GM12878 (cell line): ENCODE results near the gene RHOG. TPM values are rescaled to one million over a fixed set of nuclear protein-coding genes. Genes with fewer than 3 reads are reported as not detected.

Source experiments
- ATAC-seq: fragments of 200-7000 bp; cut with Tn5 transposase; 3 replicates; pipeline ENCODE4 v1.9.1; 2020; ENCODE audit warnings: mild to moderate bottlenecking, moderate library complexity
- BruUV-seq: library from RNA; stranded (reverse); fragments of 400-500 nt; replicated peaks from 2 replicates; lab custom pipeline; 2021; lab: Mats Ljungman, UMichigan
- CTCF ChIA-PET: fragments of 300-600 bp; sonication (Branson Sonifier 250); formaldehyde crosslinking; extraction: SDS; loops from one replicate; lab custom pipeline; 2021; ENCODE audit warnings: inconsistent platforms; lab: Yijun Ruan, JAX
- POLR2A ChIA-PET: fragments of 350-600 bp; formaldehyde crosslinking; extraction: SDS; loops from one replicate; lab custom pipeline; 2021; ENCODE audit warnings: inconsistent platforms; lab: Charles Lee
- RAD21 ChIA-PET: fragments of 300-600 bp; sonication (Branson Sonifier 250); formaldehyde crosslinking; loops from one replicate; lab custom pipeline; 2023; ENCODE audit warnings: antibody characterized with exemption; ENCODE audit not compliant: unreplicated experiment; lab: Charles Lee
- SMC1A ChIA-PET: fragments of 300-600 bp; sonication (Branson Sonifier 250); formaldehyde crosslinking; loops from one replicate; lab custom pipeline; 2023; ENCODE audit not compliant: unreplicated experiment, uncharacterized antibody; lab: Charles Lee
- DNase-seq: peaks from one replicate; pipeline ENCODE4 v3.0.0-alpha.2; 2011; ENCODE audit warnings: low read depth, low spot score
- FAIRE-seq: peaks from 3 replicates; lab custom pipeline; 2011; peaks lifted over from hg19 to GRCh38; lab: Jason Lieb, UNC
- H2AFZ ChIP-seq: 2 replicates; pipeline ENCODE4 v1.6.0; 2011; ENCODE audit warnings: low read depth, low read length, control low read depth; ENCODE audit not compliant: control insufficient read depth
- H3K27ac ChIP-seq: 2 replicates; pipeline ENCODE4 v1.5.1; 2011; ENCODE audit warnings: control low read depth; ENCODE audit not compliant: control insufficient read depth, insufficient read depth
- H3K27me3 ChIP-seq, 2 experiments: replicated peaks in 1 of 2; 2 replicates each; pipeline versions ENCODE4 v1.6.0 to v1.6.1; 2011; ENCODE audit warnings: low read length in 1 of 2; ENCODE audit not compliant: control insufficient read depth in 2 of 2, insufficient read depth in 2 of 2
- H3K36me3 ChIP-seq, 2 experiments: 2 replicates each; pipeline ENCODE4 v1.5.1; 2011; ENCODE audit warnings: low read length in 1 of 2; ENCODE audit not compliant: control insufficient read depth in 2 of 2, insufficient read depth in 2 of 2
- H3K4me1 ChIP-seq: 2 replicates; pipeline ENCODE4 v1.6.1; 2011; ENCODE audit warnings: mild to moderate bottlenecking, low read length, moderate library complexity, mixed read lengths; ENCODE audit not compliant: control insufficient read depth, insufficient read depth
- H3K4me2 ChIP-seq: 2 replicates; pipeline ENCODE4 v1.6.0; 2011; ENCODE audit warnings: control low read depth; ENCODE audit not compliant: control insufficient read depth, insufficient read depth
- H3K4me3 ChIP-seq: fragments of 200-600 bp; sonication (generic); 2 replicates; pipeline ENCODE4 v1.5.1; 2016
- H3K79me2 ChIP-seq: 2 replicates; pipeline ENCODE4 v1.6.0; 2011; ENCODE audit warnings: low read length; ENCODE audit not compliant: control insufficient read depth, insufficient read depth
- H3K9ac ChIP-seq: 2 replicates; pipeline ENCODE4 v1.8.0; 2011; ENCODE audit warnings: low read length, control low read depth, mixed read lengths; ENCODE audit not compliant: control insufficient read depth, insufficient read depth
- H3K9me3 ChIP-seq: replicated peaks from 3 replicates; pipeline ENCODE4 v1.5.1; 2011; ENCODE audit warnings: mild to moderate bottlenecking, low read length; ENCODE audit not compliant: control insufficient read depth, insufficient read depth
- H4K20me1 ChIP-seq: 2 replicates; pipeline ENCODE4 v1.6.0; 2011; ENCODE audit not compliant: control insufficient read depth, insufficient read depth
- CREB1 ChIP-seq: IDR thresholded peaks from 2 replicates; pipeline ENCODE4 v1.6.1; 2012; ENCODE audit warnings: low read depth, mild to moderate bottlenecking, inconsistent platforms
- EGR1 ChIP-seq, 2 experiments: IDR thresholded peaks; 1 replicate in 1 of 2; 2 replicates in 1 of 2; pipeline ENCODE4 v1.6.1; 2011 to 2012; ENCODE audit warnings: low read depth in 2 of 2, low read length in 2 of 2, borderline replicate concordance in 1 of 2, mild to moderate bottlenecking in 1 of 2, moderate library complexity in 1 of 2
- HDGF ChIP-seq: fragments of 450-650 bp; IDR thresholded peaks from 2 replicates; pipeline ENCODE4 v1.6.1; 2016; ENCODE audit warnings: antibody characterized with exemption
- IRF5 ChIP-seq: fragments of 450-650 bp; IDR thresholded peaks from 2 replicates; pipeline ENCODE4 v1.6.1; 2017; ENCODE audit warnings: borderline replicate concordance
- KAT2A ChIP-seq: conservative IDR thresholded peaks from 2 replicates; pipeline ENCODE4 v1.6.1; 2011; ENCODE audit warnings: low read depth, low read length; ENCODE audit not compliant: control insufficient read depth
- KDM1A ChIP-seq: fragments of 200-600 bp; sonication (generic); IDR thresholded peaks from 2 replicates; pipeline ENCODE4 v1.6.1; 2016; ENCODE audit warnings: borderline replicate concordance
- NR2C1 ChIP-seq: fragments of 450-650 bp; IDR thresholded peaks from 2 replicates; pipeline ENCODE4 v1.6.1; 2017; ENCODE audit warnings: antibody characterized with exemption, mild to moderate bottlenecking, moderate library complexity
- PAX8 ChIP-seq: fragments of 450-650 bp; IDR thresholded peaks from 2 replicates; pipeline ENCODE4 v1.6.1; 2017; ENCODE audit warnings: mild to moderate bottlenecking, moderate library complexity
- RB1 ChIP-seq: fragments of 450-650 bp; formaldehyde crosslinking; IDR thresholded peaks from 2 replicates; pipeline ENCODE4 v1.6.1; 2017; ENCODE audit warnings: mild to moderate bottlenecking, borderline replicate concordance
- RBBP5 ChIP-seq: fragments of 200-600 bp; sonication (generic); conservative IDR thresholded peaks from 2 replicates; pipeline ENCODE4 v1.6.1; 2016
- SIX5 ChIP-seq: IDR thresholded peaks from 2 replicates; pipeline ENCODE4 v1.6.1; 2011; ENCODE audit warnings: mild to moderate bottlenecking, low read depth, low read length, moderate library complexity; ENCODE audit not compliant: severe bottlenecking
- SRF ChIP-seq, 2 experiments: IDR thresholded peaks; 2 replicates each; pipeline ENCODE4 v1.6.1; 2011; ENCODE audit warnings: low read depth in 2 of 2, low read length in 2 of 2, mild to moderate bottlenecking in 1 of 2, moderate library complexity in 1 of 2
- TAF1 ChIP-seq: IDR thresholded peaks from 2 replicates; pipeline ENCODE4 v1.6.1; 2011; ENCODE audit warnings: mild to moderate bottlenecking, low read depth, low read length, borderline replicate concordance
- ZBTB40 ChIP-seq: fragments of 450-650 bp; IDR thresholded peaks from 2 replicates; pipeline ENCODE4 v1.6.1; 2016; ENCODE audit warnings: mild to moderate bottlenecking, moderate library complexity, borderline replicate concordance
- ZNF217 ChIP-seq: fragments of 450-650 bp; IDR thresholded peaks from 2 replicates; pipeline ENCODE4 v1.6.1; 2017; ENCODE audit warnings: antibody characterized with exemption, mild to moderate bottlenecking
- ZSCAN29 ChIP-seq: fragments of 450-650 bp; IDR thresholded peaks from 2 replicates; pipeline ENCODE4 v1.6.1; 2017; ENCODE audit warnings: mild to moderate bottlenecking, moderate library complexity
- WGBS: methylation state at CpG from one replicate; pipeline ENCODE4 v1.1.6; 2016; ENCODE audit warnings: low lambda C conversion rate; ENCODE audit not compliant: insufficient replicate concordance, insufficient coverage; ENCODE audit errors: missing lambda C conversion rate; 5-methylcytosine and 5-hydroxymethylcytosine counted together
- in situ Hi-C: fragments of 300-500 bp; cut with MboI; formaldehyde crosslinking; loops from 9 replicates; pipeline ENCODE4 v1.14.3; 2018; ENCODE audit warnings: mixed read lengths
- intact Hi-C: fragments of 100-400 bp; cut with micrococcal nuclease; formaldehyde crosslinking; loops from one replicate; pipeline ENCODE4 v1.14.2; 2022; ENCODE audit not compliant: unreplicated experiment
- polyA plus RNA-seq, 11 experiments: library from polyadenylated mRNA; depleted of rRNA in 4 of 11; unstranded in 6 of 11; stranded (reverse) in 5 of 11; fragments of >200 nt; fragmentation: Nextera tagmentation in 4 of 11; fragmentation: Illumina TruSeq in 1 of 11; extraction: Ambion mirVana in 4 of 11; extraction: Trizol in 1 of 11; gene quantifications; 1 replicate in 1 of 11; 2 replicates in 10 of 11; pipeline versions ENCODE4 v1.2.1 to v1.2.3, GENCODE V29; 2011 to 2016; ENCODE audit warnings: inconsistent platforms in 2 of 11, missing spikeins in 2 of 11, low read depth in 1 of 11
- total RNA-seq, 4 experiments: library from RNA; depleted of rRNA in 3 of 4; stranded (reverse); fragments of >200 nt in 3 of 4; fragmentation: Illumina TruSeq in 1 of 4; extraction: Trizol in 1 of 4; gene quantifications; 2 replicates each; pipeline versions ENCODE4 v1.2.1 to v1.2.3, GENCODE V29; 2013 to 2021
- TF ChIP-seq, protein P1 (sequence below): IDR thresholded peaks from 2 replicates; pipeline ENCODE4 v1.6.1; 2011; ENCODE audit warnings: borderline replicate concordance, low read depth, mild to moderate bottlenecking, moderate library complexity, mixed read lengths, low read length; ENCODE audit not compliant: insufficient read depth; ENCODE audit errors: extremely low read length

RHOG gene
- total and polyA plus RNA-seq, 10 of the 15 experiments (the other 5 are each of a cell fraction or from before 2014, with no cell fraction given), result 16.0 to 172 (median 94.8) TPM

DNA sequence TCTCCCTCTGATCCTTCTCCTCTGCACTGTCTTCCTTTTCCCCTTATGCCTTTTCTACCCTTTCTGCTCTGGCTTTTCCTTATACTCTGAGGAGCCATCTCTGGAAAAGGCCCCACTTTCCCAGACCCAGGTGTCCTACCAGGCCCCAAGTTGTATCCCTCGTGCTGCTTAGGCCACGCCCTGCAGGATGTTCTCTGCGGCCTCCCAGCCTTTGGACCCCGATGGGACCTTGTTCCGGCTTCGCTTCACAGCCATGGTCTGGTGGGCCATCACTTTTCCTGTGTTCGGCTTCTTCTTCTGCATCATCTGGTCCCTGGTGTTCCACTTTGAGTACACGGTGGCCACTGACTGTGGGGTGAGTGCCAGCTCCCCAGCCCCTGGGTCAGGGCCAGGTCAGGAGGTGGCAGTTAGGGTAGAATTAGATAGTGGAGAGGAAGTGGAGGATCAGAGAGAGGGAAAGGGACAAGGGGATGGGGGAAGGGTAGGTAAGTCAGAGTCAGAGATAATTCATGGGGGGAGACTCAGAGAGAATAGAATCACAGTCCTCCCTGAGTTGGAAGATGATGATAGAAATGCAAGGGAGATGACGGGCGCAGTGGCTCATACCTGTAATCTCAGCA lies 23.5 kb downstream of the RHOG start:
- Histone ChIP-seq H3K27me3 (no peaks in the 10 kb centered on the region), H4K20me1 (no peaks in the 10 kb centered on the region), H3K4me1 (no peaks in the 10 kb centered on the region), H3K4me3 (no peak overlapping the region), H3K4me2 (no peak overlapping the region), H3K79me2 (no peaks in the 10 kb centered on the region), H3K9ac (no peak overlapping the region), H3K9me3 (no peaks in the 10 kb centered on the region), H2AFZ (no peak overlapping the region), H3K27ac (no peak overlapping the region), H3K36me3 (no peaks in the 10 kb centered on the region)
- CTCF ChIA-PET, result interaction anchor here (1.1 to 6.6 kb wide), 3 partner anchors 9 to 93 kb away, joined by 3 to 33 read pairs (median 3); partner anchors contain the start of gene PGAP2
- 95% methylated on average over 10 of the region's 10 CpGs for WGBS
- POLR2A ChIA-PET, result interaction anchor here (0.6 to 1.0 kb wide), 3 partner anchors 9 to 255 kb away, joined by 3 to 5 read pairs (median 3); partner anchors contain the start of gene PGAP2
- ATAC-seq (no peak), DNase-seq (no peak), FAIRE-seq (no peak)
- in situ Hi-C loops, result no loop called here
- BruUV-seq, result no TSS peak
- intact Hi-C loops, result no loop called here
- RAD21 ChIA-PET, result interaction anchor here (2.2 kb wide), 1 partner anchor 9 kb away, joined by 5 read pairs; the partner anchor contains the start of gene PGAP2
- SMC1A ChIA-PET, result interaction anchor here (0.7 kb wide), 1 partner anchor 25 kb away, joined by 3 read pairs; no protein-coding TSS in a partner anchor
- no peak for TF ChIP-seq KAT2A
- TF ChIP-seq HDGF, result no peak
- no peak for TF ChIP-seq RB1
- TF ChIP-seq ZBTB40, result no peak
- TF ChIP-seq SRF (IDR thresholded peaks at IDR 0.05; ENCODE audit: low read depth in 2 of 2, low read length in 2 of 2), result no peak
- TF ChIP-seq EGR1 (IDR thresholded peaks at IDR 0.05; ENCODE audit: borderline replicate concordance in 1 of 2, low read depth in 2 of 2, low read length in 2 of 2), result no peak
- TF ChIP-seq ZNF217, result no peak
- no peak for TF ChIP-seq IRF5
- no peak for TF ChIP-seq TAF1
- TF ChIP-seq, protein P1, sequence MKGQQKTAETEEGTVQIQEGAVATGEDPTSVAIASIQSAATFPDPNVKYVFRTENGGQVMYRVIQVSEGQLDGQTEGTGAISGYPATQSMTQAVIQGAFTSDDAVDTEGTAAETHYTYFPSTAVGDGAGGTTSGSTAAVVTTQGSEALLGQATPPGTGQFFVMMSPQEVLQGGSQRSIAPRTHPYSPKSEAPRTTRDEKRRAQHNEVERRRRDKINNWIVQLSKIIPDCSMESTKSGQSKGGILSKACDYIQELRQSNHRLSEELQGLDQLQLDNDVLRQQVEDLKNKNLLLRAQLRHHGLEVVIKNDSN, result no peak
- TF ChIP-seq PAX8, result no peak
- no peak for TF ChIP-seq KDM1A
- TF ChIP-seq SIX5, result no peak
- no peak for TF ChIP-seq ZSCAN29
- TF ChIP-seq CREB1, result no peak
- no peak for TF ChIP-seq RBBP5
- no peak for TF ChIP-seq NR2C1
